Activated naive CD4-positive, alpha-beta T cell treated with anti-CD3 and anti-CD28 coated beads for 36 hours (primary cell): ENCODE data around the gene EEF2KMT. TPM values are rescaled to one million over a fixed set of nuclear protein-coding genes. Genes with fewer than 3 reads are reported as not detected.
"Not testable (repeated sequence)": the region's sequence is repeated elsewhere in the genome, so short reads cannot be mapped to it uniquely, and the experiment has no call there.

ENCODE experiments used
- CTCF ChIA-PET: fragments of 350-600 bp; sonication (Branson Sonifier 250); formaldehyde crosslinking; loops from one replicate; lab custom pipeline; 2021; ENCODE audit warnings: antibody characterized with exemption; lab: Charles Lee
- DNase-seq: peaks from one replicate; pipeline ENCODE4 v3.0.0-alpha.2; 2020
- H3K27ac Mint-ChIP-seq: one replicate; pipeline ENCODE4 v1.8.0; 2021; ENCODE audit warnings: mild to moderate bottlenecking, mixed read lengths
- H3K27me3 Mint-ChIP-seq: one replicate; pipeline ENCODE4 v1.8.0; 2021; ENCODE audit warnings: low read depth, mixed read lengths
- H3K36me3 Mint-ChIP-seq: one replicate; pipeline ENCODE4 v1.8.0; 2021; ENCODE audit warnings: low read depth, mixed read lengths
- H3K4me1 Mint-ChIP-seq: one replicate; pipeline ENCODE4 v1.8.0; 2021; ENCODE audit warnings: low read depth, mixed read lengths
- H3K4me3 Mint-ChIP-seq: one replicate; pipeline ENCODE4 v1.8.0; 2021; ENCODE audit warnings: mild to moderate bottlenecking, moderate library complexity, mixed read lengths
- H3K9me3 Mint-ChIP-seq: one replicate; pipeline ENCODE4 v1.8.0; 2021; ENCODE audit warnings: mixed read lengths
- intact Hi-C: fragments of 100-400 bp; cut with micrococcal nuclease; formaldehyde crosslinking; loops from one replicate; pipeline ENCODE4 v1.15.1; 2023
- total RNA-seq, 2 experiments: library from RNA; stranded (reverse); gene quantifications; one replicate each; pipeline ENCODE4 v1.2.3, GENCODE V29; 2021

Gene EEF2KMT
- total RNA-seq, 2 experiments from 2014 or later = 13.8 to 14.2 TPM

DNA sequence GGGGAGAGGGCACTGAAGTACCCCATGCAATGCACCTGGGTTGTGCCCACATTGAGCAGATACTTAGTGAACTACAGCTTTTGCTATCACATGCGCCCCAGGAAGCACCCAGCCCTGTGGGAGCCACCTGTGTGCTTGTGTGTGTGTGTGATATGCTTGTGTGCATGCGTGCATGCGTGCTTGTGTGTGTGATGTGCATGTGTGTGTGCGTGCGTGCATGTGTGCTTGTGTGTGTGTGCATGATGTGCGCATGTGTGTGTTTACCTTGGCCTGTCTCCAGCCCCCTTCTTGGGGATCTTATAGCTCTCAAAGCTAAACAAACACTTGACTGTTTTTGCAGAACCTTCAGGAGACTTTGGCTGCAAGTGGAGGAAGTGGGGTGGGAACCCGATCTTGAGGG, 32.7 kb downstream of the EEF2KMT start:
- intact Hi-C loops = no loop called here
- no peak overlapping the region for H3K27ac Mint-ChIP-seq
- H3K4me1 Mint-ChIP-seq = no peaks in the 10 kb centered on the region
- DNase-seq = no peak
- H3K4me3 Mint-ChIP-seq = no peak overlapping the region
- H3K36me3 Mint-ChIP-seq = no peaks in the 10 kb centered on the region
- H3K27me3 Mint-ChIP-seq = no peaks in the 10 kb centered on the region
- CTCF ChIA-PET = no interaction called here
- H3K9me3 Mint-ChIP-seq = no peaks in the 10 kb centered on the region

DNA sequence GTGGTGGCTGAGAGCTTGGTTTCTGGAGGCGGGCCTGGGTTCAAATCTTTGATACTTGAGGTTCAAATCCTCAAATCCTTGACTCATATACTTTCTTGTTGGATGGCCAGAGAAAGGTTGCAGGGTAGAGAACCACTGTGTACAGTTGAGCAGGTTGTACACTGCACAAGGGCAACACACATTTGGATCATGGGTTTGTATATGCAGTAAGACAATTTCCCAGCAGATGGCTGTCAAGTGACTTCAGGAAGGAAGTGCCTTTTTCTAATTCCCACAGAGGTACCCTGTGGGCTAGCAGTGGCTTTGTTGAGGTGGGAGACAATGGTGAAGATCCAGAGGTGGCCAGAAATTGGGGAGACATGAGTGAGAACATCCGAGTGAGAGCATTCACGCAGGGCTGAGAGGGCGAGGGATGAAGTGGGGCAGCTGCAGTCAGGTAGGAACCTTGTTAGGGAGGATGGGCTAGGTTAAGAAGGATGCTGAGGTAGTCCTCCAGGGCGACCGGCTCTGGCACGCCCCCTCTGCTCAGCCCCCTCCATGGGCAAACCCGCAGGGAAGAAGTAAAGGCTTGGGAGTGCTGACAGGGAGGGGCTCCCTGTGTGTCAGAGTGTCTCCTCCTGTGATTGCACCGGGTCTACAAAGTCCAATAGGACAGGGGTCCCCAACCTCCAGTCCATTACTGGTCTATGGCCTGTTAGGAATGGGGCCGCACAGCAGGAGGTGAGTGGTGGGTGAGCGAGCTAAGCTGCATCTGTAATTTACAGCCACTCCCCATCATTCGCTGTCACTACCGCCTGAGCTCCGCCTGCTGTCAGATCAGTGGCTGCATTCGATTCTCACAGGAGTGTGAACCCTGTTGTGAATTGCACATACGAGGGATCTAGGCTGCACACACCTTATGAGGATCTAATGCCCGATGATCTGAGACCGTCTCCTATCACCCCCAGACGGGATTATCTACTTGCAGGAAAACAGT, 34.5 kb downstream of the EEF2KMT start:
- H3K36me3 Mint-ChIP-seq = no peaks in the 10 kb centered on the region
- no peaks in the 10 kb centered on the region for H3K4me1 Mint-ChIP-seq
- H3K27me3 Mint-ChIP-seq = no peaks in the 10 kb centered on the region
- DNase-seq = no peak
- no peak overlapping the region for H3K27ac Mint-ChIP-seq
- CTCF ChIA-PET = interaction anchor here (0.6 kb wide), 1 partner anchor 470 kb away, joined by 5 read pairs; no protein-coding TSS in a partner anchor
- H3K9me3 Mint-ChIP-seq = no peaks in the 10 kb centered on the region
- intact Hi-C loops = no loop called here
- H3K4me3 Mint-ChIP-seq = no peak overlapping the region

DNA sequence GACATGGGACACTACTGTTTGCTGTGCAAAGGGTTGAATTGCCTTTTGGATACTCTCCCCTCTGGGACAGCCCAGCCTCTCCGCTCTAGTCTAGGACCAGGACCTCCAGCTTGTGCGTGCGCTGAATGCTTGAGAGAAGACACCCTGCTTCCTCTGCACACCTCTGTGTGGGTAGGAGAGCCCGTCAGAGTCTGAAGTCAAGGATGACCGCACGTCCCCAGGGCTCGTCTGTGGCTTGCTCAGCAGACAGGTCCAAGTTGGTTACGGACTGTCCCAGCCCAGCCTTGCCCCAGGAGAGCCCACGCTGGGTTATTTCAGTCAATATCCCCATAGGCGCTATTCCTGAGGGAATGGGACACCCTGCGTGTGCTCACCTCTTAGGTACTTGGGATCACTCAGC, 35.5 kb downstream of the EEF2KMT start:
- no peaks in the 10 kb centered on the region for H3K4me1 Mint-ChIP-seq
- H3K27me3 Mint-ChIP-seq = no peaks in the 10 kb centered on the region
- intact Hi-C loops = no loop called here
- H3K4me3 Mint-ChIP-seq = no peak overlapping the region
- CTCF ChIA-PET = interaction anchor here (0.6 kb wide), 2 partner anchors 21 to 468 kb away, joined by 3 to 5 read pairs; no protein-coding TSS in a partner anchor
- H3K27ac Mint-ChIP-seq = no peak overlapping the region
- H3K36me3 Mint-ChIP-seq = no peaks in the 10 kb centered on the region
- no peaks in the 10 kb centered on the region for H3K9me3 Mint-ChIP-seq
- DNase-seq = no peak

DNA sequence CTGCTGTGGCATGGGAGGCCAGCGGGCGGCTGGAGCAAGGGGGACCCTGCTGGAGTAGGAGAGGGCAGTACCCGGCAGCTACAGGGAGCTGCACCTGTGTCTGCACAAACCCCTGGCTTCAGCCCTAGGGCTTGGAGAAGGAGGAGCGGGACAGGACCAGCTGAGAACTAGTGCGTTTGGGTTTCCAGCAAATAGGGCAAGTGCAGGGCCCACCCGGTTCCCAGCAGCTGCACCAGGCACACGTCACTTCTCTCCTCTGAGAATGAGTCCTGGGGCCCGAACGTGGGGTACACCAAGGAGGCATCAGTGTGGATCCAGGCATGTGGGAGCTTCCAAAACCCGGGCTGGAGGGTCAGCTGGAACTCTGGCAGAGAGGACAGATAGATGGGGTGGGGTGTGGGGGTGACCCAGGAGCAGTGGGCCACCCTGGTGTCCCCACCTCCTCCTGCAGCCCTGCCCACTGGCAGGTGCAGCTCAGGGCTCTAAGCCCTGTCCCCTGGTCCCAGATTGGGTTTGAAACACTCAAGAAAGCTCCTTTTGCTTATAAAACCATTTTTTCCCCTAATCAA, 37.4 kb downstream of the EEF2KMT start:
- Mint-ChIP-seq H3K27ac (no peak overlapping the region), H3K4me1 (peaks cover 2% of the 10 kb centered on the region), H3K9me3 (no peaks in the 10 kb centered on the region), H3K36me3 (no peaks in the 10 kb centered on the region), H3K4me3 (no peak overlapping the region), H3K27me3 (no peaks in the 10 kb centered on the region)
- intact Hi-C loops = no loop called here
- no peak for DNase-seq
- CTCF ChIA-PET = interaction anchor here (0.6 to 0.9 kb wide), 2 partner anchors 23 to 26 kb away, joined by 3 read pairs; no protein-coding TSS in a partner anchor

DNA sequence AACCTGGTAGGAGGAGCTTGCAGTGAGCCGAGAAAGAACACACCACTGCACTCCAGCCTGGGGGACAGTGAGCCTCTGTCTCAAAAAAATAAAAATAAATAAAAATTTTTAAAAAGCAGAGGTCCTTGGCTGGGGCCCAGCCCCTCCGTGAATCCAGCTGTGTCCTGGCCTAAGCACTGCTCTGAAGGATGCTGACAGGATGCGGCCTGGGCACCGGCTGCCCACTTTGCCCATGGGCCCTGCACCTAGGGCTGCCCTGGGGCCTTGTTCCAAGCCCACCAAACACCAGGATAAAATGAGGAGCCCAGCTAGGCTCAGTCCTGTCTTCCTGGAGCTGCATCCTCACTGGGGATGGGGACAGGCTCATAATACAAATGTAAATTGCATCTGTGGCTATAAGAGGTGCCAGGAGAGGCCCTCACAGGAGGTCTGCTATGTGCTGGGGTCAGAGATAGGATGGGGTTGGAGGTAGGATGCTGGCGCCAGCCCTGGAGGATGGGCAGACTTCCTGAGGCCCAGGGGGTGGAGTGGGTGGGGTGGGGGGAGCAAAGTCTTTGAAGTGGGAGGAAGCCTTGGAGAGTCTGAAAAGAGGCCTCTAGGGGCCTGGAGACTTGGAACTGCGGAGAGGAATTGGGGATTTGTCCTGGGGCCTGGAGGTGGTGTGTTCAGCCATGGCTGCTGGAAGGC, 38.1 kb downstream of the EEF2KMT start:
- no peaks in the 10 kb centered on the region for H3K9me3 Mint-ChIP-seq
- intact Hi-C loops = no loop called here
- H3K36me3 Mint-ChIP-seq = no peaks in the 10 kb centered on the region
- H3K4me3 Mint-ChIP-seq = no peak overlapping the region
- DNase-seq = no peak
- CTCF ChIA-PET = no interaction called here
- H3K27me3 Mint-ChIP-seq = no peaks in the 10 kb centered on the region
- H3K4me1 Mint-ChIP-seq = peaks cover 2% of the 10 kb centered on the region
- H3K27ac Mint-ChIP-seq = no peak overlapping the region

DNA sequence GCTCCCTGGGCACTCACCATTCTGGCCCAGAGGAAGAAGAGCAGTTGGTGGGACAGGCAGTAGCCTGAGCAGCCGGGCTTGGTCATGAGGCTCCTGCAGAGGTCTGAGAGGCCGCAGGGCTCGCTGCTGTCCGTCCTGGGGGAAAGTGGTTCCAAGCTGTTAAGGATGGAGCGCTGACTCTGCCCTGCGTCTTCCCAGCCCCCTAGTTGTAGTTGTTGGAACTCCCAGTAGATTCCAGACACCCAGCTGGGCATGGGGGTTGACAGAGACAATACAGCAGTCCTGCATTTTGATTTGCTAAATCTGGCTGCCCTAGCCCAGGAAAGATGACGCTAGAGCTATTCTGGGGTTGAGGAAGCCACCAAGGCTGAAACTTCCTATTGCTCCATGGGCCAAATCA, 39.1 kb downstream of the EEF2KMT start:
- no peak overlapping the region for H3K27ac Mint-ChIP-seq
- H3K27me3 Mint-ChIP-seq = no peaks in the 10 kb centered on the region
- intact Hi-C loops = no loop called here

DNA sequence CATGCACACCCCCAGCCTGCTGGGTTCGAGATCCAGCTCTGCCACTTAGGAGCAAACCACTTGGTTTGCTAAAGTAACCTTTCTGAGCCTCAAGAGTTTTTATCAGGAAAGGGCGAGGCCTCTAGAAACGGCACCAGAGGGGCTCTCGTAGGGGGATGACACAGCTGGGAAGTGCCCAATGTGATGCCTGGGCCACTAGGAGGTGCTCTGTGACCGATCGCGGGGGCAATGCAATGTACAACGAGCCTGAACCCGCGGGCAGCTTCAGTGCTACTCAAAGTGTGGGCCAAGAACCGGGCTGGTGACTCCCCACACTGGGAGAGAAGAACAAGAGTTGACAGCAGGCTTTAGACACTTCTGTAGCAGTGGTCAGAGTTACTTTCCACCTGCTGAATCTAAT, 41.2 kb downstream of the EEF2KMT start:
- intact Hi-C loops = loop anchor here (1.0 kb wide), 1 partner anchor 36 kb away; no protein-coding TSS in a partner anchor
- Mint-ChIP-seq H3K4me3 (no peak overlapping the region), H3K4me1 (peaks cover 2% of the 10 kb centered on the region), H3K36me3 (no peaks in the 10 kb centered on the region), H3K27ac (no peak overlapping the region), H3K27me3 (no peaks in the 10 kb centered on the region), H3K9me3 (no peaks in the 10 kb centered on the region)
- CTCF ChIA-PET = interaction anchor here (0.6 to 1.2 kb wide), 5 partner anchors 14 to 536 kb away, joined by 3 to 5 read pairs (median 4); no protein-coding TSS in a partner anchor
- peak; percentile 60 for DNase-seq

More for the DNA sequence above, 39.1 kb downstream of the EEF2KMT start:
- no peak overlapping the region for H3K4me3 Mint-ChIP-seq
- no peaks in the 10 kb centered on the region for H3K9me3 Mint-ChIP-seq
- no peaks in the 10 kb centered on the region for H3K36me3 Mint-ChIP-seq
- no peak for DNase-seq
- CTCF ChIA-PET = interaction anchor here (0.9 to 1.4 kb wide), 4 partner anchors 11 to 26 kb away, joined by 3 to 4 read pairs (median 4); partner anchors contain the start of gene NAGPA
- peaks cover 2% of the 10 kb centered on the region for H3K4me1 Mint-ChIP-seq

DNA sequence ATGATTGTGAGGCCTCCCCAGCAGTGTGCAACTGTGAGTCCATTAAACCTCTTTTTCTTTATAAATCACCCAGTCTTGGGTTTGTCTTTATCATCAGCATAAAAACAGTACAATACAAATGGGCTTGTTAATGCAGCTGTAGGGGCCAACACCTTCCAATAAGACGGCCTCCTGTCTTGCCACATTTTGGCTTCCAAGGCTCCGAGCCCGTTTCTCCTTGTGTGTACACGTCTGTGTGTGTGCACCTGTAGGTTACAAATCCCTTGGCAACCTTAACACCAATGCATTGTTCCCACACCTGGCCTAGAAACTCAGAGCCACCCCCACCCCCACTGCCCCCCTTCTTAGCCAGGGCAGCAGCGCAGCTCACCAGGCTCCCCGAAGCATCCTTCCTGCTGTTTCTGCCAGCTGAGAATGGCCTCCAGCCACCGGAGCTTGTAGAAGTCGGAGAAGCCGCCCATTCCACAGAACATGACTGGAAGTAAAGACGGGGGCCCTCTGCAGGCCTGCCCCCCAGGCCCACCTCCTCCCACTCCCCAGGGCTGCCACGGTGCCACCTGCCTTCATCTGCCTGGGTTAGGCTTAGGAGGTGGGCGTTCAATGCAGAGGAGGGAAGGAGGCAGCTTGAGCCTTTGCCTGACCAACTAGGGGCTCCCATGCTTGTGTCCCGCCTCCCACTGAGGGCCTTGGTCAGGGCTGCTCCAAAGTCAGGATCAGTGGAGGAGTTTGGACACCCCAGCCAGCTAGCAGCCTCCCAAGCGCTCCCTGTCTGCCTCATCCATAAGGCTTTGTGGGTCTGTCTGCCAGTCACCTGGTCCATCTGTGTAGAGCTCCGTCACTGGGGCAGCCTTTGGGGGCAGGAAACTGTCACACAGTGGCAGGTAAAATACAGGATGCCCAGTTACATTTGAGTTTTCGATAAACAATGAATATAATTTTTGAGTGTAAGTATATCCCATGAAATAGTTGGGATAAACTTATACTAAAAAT, 42.4 kb downstream of the EEF2KMT start:
- H3K36me3 Mint-ChIP-seq = no peaks in the 10 kb centered on the region
- DNase-seq = no peak
- CTCF ChIA-PET = interaction anchor here (1.1 to 1.2 kb wide), 2 partner anchors 31 to 38 kb away, joined by 3 to 4 read pairs; no protein-coding TSS in a partner anchor
- H3K27ac Mint-ChIP-seq = no peak overlapping the region
- intact Hi-C loops = no loop called here
- H3K4me1 Mint-ChIP-seq = peaks cover 2% of the 10 kb centered on the region
- no peak overlapping the region for H3K4me3 Mint-ChIP-seq
- H3K9me3 Mint-ChIP-seq = peaks cover 4% of the 10 kb centered on the region
- H3K27me3 Mint-ChIP-seq = no peaks in the 10 kb centered on the region

DNA sequence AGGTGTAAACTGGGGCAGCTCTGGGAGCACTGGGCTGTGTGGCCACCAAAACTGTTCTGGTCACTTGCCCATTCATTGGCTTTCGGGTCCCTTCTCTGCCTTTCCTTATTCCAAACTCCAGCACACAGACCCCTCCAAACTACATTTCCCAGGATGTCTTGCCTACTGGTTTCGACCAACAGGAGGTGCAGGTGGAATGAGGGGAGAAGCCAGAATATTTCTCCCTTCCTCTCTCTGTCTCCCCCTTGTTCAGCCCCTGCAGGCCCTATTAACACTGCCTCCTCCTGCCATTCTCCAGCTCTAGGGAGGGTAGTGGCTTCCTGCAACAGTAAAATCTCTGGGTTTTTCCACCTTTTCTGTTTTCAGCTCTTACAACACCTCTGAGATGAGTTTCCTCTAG, 50.7 kb downstream of the EEF2KMT start:
- CTCF ChIA-PET = no interaction called here
- no peaks in the 10 kb centered on the region for H3K36me3 Mint-ChIP-seq
- H3K27me3 Mint-ChIP-seq = no peaks in the 10 kb centered on the region
- intact Hi-C loops = no loop called here
- DNase-seq = no peak
- H3K27ac Mint-ChIP-seq = no peak overlapping the region
- H3K4me3 Mint-ChIP-seq = no peak overlapping the region
- H3K9me3 Mint-ChIP-seq = peaks cover 10% of the 10 kb centered on the region
- no peaks in the 10 kb centered on the region for H3K4me1 Mint-ChIP-seq

DNA sequence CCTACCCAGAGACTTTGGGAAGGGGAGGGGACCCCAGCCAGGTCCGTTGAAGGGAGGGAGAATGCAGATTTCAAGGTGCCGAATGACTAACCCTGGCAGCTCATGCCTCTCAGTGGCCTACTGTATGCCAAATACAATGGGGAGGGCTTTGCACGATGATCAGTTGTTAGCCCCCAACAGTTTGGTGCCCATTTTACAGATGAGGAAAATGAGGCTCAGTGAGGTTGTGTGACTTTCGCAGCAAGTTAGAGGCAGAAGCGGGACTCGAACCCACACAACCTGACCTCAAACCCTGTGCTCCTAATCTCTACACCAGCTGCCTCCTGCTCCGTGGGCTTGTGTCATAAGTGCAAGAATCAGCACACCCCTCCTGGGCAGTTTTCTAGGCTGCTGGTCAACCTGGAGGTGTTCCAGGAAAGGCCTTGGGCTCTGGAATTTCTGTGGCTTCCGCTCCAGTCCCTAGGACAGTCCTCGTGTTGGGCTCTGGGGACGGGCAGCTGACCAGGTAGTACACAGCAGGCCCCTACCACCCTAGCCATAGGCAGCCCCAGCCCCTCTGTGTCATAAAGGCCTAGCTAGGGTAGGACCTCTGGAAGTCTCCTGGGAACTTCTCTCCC, 52.0 kb downstream of the EEF2KMT start:
- H3K4me3 Mint-ChIP-seq = no peak overlapping the region
- H3K27me3 Mint-ChIP-seq = no peaks in the 10 kb centered on the region
- CTCF ChIA-PET = no interaction called here
- no peaks in the 10 kb centered on the region for H3K36me3 Mint-ChIP-seq
- DNase-seq = no peak
- no peak overlapping the region for H3K27ac Mint-ChIP-seq
- intact Hi-C loops = no loop called here
- peaks cover 10% of the 10 kb centered on the region for H3K9me3 Mint-ChIP-seq
- no peaks in the 10 kb centered on the region for H3K4me1 Mint-ChIP-seq

DNA sequence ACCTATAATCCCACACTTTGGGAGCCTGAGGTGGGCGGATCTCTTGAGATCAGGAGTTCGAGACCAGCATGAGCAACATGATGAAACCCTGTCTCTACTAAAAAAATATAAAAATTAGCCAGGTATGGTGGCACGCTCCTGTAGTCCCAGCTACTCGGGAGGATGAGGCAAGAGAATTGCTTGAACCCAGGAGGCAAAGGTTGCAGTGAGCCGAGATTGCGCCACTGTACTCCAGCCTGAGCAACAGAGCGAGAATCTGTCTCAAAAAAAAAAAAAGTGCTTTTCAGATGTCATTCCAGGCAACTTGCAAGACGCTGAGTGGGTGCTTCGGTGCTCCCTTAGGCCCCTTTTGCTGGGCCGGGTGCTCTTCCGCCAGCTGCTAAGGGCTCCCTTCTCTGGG, 53.0 kb downstream of the EEF2KMT start:
- H3K4me3 Mint-ChIP-seq = not testable (repeated sequence)

More for the DNA sequence above, 53.0 kb downstream of the EEF2KMT start:
- H3K9me3 Mint-ChIP-seq, H3K27ac Mint-ChIP-seq, DNase-seq, CTCF ChIA-PET, H3K27me3 Mint-ChIP-seq, H3K4me1 Mint-ChIP-seq, H3K36me3 Mint-ChIP-seq, intact Hi-C loops: not testable (repeated sequence)
